GM21717 (cell line): ENCODE data around the gene SLC12A1.

Experiments
- ATAC-seq: cut with Tn5 transposase; IDR thresholded peaks from one replicate; pipeline ENCODE4 v1.9.1; 2021; ENCODE audit warnings: mild to moderate bottlenecking, moderate library complexity; ENCODE audit not compliant: unreplicated experiment

The SLC12A1 gene

GRCh38 chr15:48205981-48206380 lies at the start of gene SLC12A1:
Gene SLC12A1 (plus strand): TSS chr15:48206302. CDS start chr15:48207720, 1,418 bp downstream.
- ATAC-seq: no peak

- no peak for ATAC-seq
Observed at GRCh38 chr15:48168616-48169015, 37.5 kb upstream of the SLC12A1 start.

- ATAC-seq: no peak
Observed at GRCh38 chr15:48170981-48171380, 35.1 kb upstream of the SLC12A1 start.

GRCh38 chr15:48175126-48175525 lies 31.0 kb upstream of the SLC12A1 start:
- no peak for ATAC-seq

- no peak for ATAC-seq
Observed at GRCh38 chr15:48176112-48176511, 30.0 kb upstream of the SLC12A1 start.

- ATAC-seq: no peak
Observed at GRCh38 chr15:48176957-48177356, 29.1 kb upstream of the SLC12A1 start.

GRCh38 chr15:48177383-48177765 lies 28.7 kb upstream of the SLC12A1 start:
- peak; percentile 78 for ATAC-seq

GRCh38 chr15:48177766-48178647 lies 28.1 kb upstream of the SLC12A1 start, which contains the start of gene MYEF2:
Gene MYEF2 (minus strand): TSS chr15:48178295. CDS start chr15:48178237, 58 bp downstream.
- peak; percentile 76 for ATAC-seq

- no peak for ATAC-seq
Observed at GRCh38 chr15:48178648-48178931, 27.5 kb upstream of the SLC12A1 start.

GRCh38 chr15:48182749-48183148 lies 23.4 kb upstream of the SLC12A1 start:
- no peak for ATAC-seq

- no peak for ATAC-seq
Observed at GRCh38 chr15:48185529-48185928, 20.6 kb upstream of the SLC12A1 start.

- ATAC-seq: no peak
Observed at GRCh38 chr15:48186271-48186670, 19.8 kb upstream of the SLC12A1 start.

- ATAC-seq: no peak
Observed at GRCh38 chr15:48190932-48191573, 15.0 kb upstream of the SLC12A1 start.

- no peak for ATAC-seq
Observed at GRCh38 chr15:48191574-48192225, 14.4 kb upstream of the SLC12A1 start, which contains the start of gene CTXN2. Gene CTXN2 (plus strand): TSS chr15:48191665. CDS start chr15:48201301, 9,636 bp downstream.

- ATAC-seq: no peak
Observed at GRCh38 chr15:48202068-48202467, 4.0 kb upstream of the SLC12A1 start.

GRCh38 chr15:48221261-48221660 lies 15.2 kb downstream of the SLC12A1 start:
- no peak for ATAC-seq

- no peak for ATAC-seq
Observed at GRCh38 chr15:48221885-48222284, 15.8 kb downstream of the SLC12A1 start.

- ATAC-seq: no peak
Observed at GRCh38 chr15:48222627-48223026, 16.5 kb downstream of the SLC12A1 start.

GRCh38 chr15:48225771-48226170 lies 19.7 kb downstream of the SLC12A1 start:
- no peak for ATAC-seq

- ATAC-seq: no peak
Observed at GRCh38 chr15:48230498-48230897, 24.4 kb downstream of the SLC12A1 start.

GRCh38 chr15:48233246-48233645 lies 27.1 kb downstream of the SLC12A1 start:
- ATAC-seq: no peak

GRCh38 chr15:48239334-48239733 lies 33.2 kb downstream of the SLC12A1 start:
- ATAC-seq: no peak
